Neural cell (in vitro differentiated cells): Measurements from ENCODE around the gene DDX47.

Source experiments
- EP300 ChIP-seq: fragments of 450-650 bp; conservative IDR thresholded peaks from 2 replicates; pipeline ENCODE4 v1.6.1; 2014; ENCODE audit warnings: antibody characterized with exemption, mild to moderate bottlenecking, moderate library complexity; ENCODE audit not compliant: poor library complexity, severe bottlenecking
- EZH2 ChIP-seq: fragments of 200-600, 300-800 bp; shearing (Covaris generic), sonication (generic); IDR thresholded peaks from 2 replicates; pipeline ENCODE4 v1.6.1; 2014; ENCODE audit warnings: antibody characterized with exemption, low read length, borderline replicate concordance, mild to moderate bottlenecking; ENCODE audit not compliant: insufficient read depth, poor library complexity, severe bottlenecking
- MXI1 ChIP-seq: fragments of 450-650 bp; conservative IDR thresholded peaks from 2 replicates; pipeline ENCODE4 v1.6.1; 2014; ENCODE audit warnings: antibody characterized with exemption, mild to moderate bottlenecking; ENCODE audit not compliant: poor library complexity, severe bottlenecking
- POLR2AphosphoS5 ChIP-seq: IDR thresholded peaks from 2 replicates; pipeline ENCODE4 v1.6.1; 2012
- RAD21 ChIP-seq: fragments of 450-650 bp; conservative IDR thresholded peaks from 2 replicates; pipeline ENCODE4 v1.6.1; 2014; ENCODE audit warnings: antibody characterized with exemption, mild to moderate bottlenecking, moderate library complexity
- TF ChIP-seq, protein P1 (sequence below): fragments of 450-650 bp; IDR thresholded peaks from 2 replicates; pipeline ENCODE4 v1.5.1; 2014; ENCODE audit warnings: antibody characterized with exemption, mild to moderate bottlenecking, moderate library complexity; ENCODE audit not compliant: poor library complexity, severe bottlenecking
- TF ChIP-seq, protein P2 (sequence below): IDR thresholded peaks from 2 replicates; pipeline ENCODE4 v1.6.1; 2012; ENCODE audit warnings: borderline replicate concordance

DNA sequence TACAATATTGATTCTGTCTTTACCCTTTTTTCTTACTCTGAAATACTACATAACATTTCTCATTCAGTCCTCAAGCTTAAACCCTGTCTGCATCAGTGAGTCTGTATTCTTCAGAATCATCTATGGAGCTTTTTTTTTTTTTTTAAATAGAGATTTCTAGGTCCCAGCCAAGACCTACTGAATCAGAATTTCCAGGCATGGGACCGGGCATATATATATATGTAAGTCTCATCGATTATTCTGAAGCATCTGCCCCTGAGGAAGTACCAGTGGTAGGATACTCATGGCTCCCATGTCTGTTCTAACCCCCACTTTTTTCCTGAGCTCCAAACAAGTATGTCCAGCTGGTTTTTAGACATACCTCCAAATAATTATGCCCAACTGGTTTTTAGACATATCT lies 6.1 kb downstream of the DDX47 start:
- TF ChIP-seq RAD21, result no peak
- TF ChIP-seq, protein P1, sequence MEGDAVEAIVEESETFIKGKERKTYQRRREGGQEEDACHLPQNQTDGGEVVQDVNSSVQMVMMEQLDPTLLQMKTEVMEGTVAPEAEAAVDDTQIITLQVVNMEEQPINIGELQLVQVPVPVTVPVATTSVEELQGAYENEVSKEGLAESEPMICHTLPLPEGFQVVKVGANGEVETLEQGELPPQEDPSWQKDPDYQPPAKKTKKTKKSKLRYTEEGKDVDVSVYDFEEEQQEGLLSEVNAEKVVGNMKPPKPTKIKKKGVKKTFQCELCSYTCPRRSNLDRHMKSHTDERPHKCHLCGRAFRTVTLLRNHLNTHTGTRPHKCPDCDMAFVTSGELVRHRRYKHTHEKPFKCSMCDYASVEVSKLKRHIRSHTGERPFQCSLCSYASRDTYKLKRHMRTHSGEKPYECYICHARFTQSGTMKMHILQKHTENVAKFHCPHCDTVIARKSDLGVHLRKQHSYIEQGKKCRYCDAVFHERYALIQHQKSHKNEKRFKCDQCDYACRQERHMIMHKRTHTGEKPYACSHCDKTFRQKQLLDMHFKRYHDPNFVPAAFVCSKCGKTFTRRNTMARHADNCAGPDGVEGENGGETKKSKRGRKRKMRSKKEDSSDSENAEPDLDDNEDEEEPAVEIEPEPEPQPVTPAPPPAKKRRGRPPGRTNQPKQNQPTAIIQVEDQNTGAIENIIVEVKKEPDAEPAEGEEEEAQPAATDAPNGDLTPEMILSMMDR, result no peak
- no peak for TF ChIP-seq POLR2AphosphoS5
- TF ChIP-seq, protein P2, sequence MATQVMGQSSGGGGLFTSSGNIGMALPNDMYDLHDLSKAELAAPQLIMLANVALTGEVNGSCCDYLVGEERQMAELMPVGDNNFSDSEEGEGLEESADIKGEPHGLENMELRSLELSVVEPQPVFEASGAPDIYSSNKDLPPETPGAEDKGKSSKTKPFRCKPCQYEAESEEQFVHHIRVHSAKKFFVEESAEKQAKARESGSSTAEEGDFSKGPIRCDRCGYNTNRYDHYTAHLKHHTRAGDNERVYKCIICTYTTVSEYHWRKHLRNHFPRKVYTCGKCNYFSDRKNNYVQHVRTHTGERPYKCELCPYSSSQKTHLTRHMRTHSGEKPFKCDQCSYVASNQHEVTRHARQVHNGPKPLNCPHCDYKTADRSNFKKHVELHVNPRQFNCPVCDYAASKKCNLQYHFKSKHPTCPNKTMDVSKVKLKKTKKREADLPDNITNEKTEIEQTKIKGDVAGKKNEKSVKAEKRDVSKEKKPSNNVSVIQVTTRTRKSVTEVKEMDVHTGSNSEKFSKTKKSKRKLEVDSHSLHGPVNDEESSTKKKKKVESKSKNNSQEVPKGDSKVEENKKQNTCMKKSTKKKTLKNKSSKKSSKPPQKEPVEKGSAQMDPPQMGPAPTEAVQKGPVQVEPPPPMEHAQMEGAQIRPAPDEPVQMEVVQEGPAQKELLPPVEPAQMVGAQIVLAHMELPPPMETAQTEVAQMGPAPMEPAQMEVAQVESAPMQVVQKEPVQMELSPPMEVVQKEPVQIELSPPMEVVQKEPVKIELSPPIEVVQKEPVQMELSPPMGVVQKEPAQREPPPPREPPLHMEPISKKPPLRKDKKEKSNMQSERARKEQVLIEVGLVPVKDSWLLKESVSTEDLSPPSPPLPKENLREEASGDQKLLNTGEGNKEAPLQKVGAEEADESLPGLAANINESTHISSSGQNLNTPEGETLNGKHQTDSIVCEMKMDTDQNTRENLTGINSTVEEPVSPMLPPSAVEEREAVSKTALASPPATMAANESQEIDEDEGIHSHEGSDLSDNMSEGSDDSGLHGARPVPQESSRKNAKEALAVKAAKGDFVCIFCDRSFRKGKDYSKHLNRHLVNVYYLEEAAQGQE, result no peak
- TF ChIP-seq MXI1, result no peak
- TF ChIP-seq EZH2, result no peak
- TF ChIP-seq EP300, result no peak
